A204.1 (cell line): Measurements from ENCODE around the gene ELMOD3.
A peak's percentile ranks its signal among the peaks of the same experiment; 100 is the strongest.
"Not testable (repeated sequence)": the region's sequence is repeated elsewhere in the genome, so short reads cannot be mapped to it uniquely, and the experiment has no call there.

Experiments used
- FAIRE-seq: peaks from 2 replicates; lab custom pipeline; 2012; peaks lifted over from hg19 to GRCh38; lab: Jason Lieb, UNC

The ELMOD3 gene

GRCh38 chr2:85354286-85355072 lies at the start of gene ELMOD3, which contains the start of gene RETSAT:
Gene ELMOD3 (plus strand): TSS chr2:85354769. CDS start chr2:85357199, 2,430 bp downstream.
Gene RETSAT (minus strand): TSS chr2:85354528. CDS start chr2:85354507, 21 bp downstream.
- peak; percentile 96 for FAIRE-seq

- no peak for FAIRE-seq
Measured at GRCh38 chr2:85307527-85307897, 47.1 kb upstream of the ELMOD3 start.

GRCh38 chr2:85308201-85308600 lies 46.4 kb upstream of the ELMOD3 start:
- no peak for FAIRE-seq

- no peak for FAIRE-seq
Measured at GRCh38 chr2:85308896-85309555, 45.5 kb upstream of the ELMOD3 start.

- no peak for FAIRE-seq
Measured at GRCh38 chr2:85309699-85310321, 44.8 kb upstream of the ELMOD3 start.

- no peak for FAIRE-seq
Measured at GRCh38 chr2:85310330-85310729, 44.2 kb upstream of the ELMOD3 start.

- FAIRE-seq: no peak
Measured at GRCh38 chr2:85312404-85312803, 42.2 kb upstream of the ELMOD3 start.

- FAIRE-seq: no peak
Measured at GRCh38 chr2:85314884-85315242, 39.7 kb upstream of the ELMOD3 start.

GRCh38 chr2:85315921-85316320 lies 38.6 kb upstream of the ELMOD3 start:
- not testable (repeated sequence) for FAIRE-seq

- FAIRE-seq: no peak
Measured at GRCh38 chr2:85318222-85319074, 36.1 kb upstream of the ELMOD3 start.

- no peak for FAIRE-seq
Measured at GRCh38 chr2:85319796-85320195, 34.8 kb upstream of the ELMOD3 start.

GRCh38 chr2:85323351-85323987 lies 31.1 kb upstream of the ELMOD3 start:
- no peak for FAIRE-seq

- FAIRE-seq: not testable (repeated sequence)
Measured at GRCh38 chr2:85323988-85324367, 30.6 kb upstream of the ELMOD3 start.

- no peak for FAIRE-seq
Measured at GRCh38 chr2:85324639-85325465, 29.7 kb upstream of the ELMOD3 start.

- no peak for FAIRE-seq
Measured at GRCh38 chr2:85325466-85325811, 29.1 kb upstream of the ELMOD3 start.

GRCh38 chr2:85326406-85327159 lies 28.0 kb upstream of the ELMOD3 start:
- no peak for FAIRE-seq

GRCh38 chr2:85327160-85327821 lies 27.3 kb upstream of the ELMOD3 start:
- no peak for FAIRE-seq

- no peak for FAIRE-seq
Measured at GRCh38 chr2:85327822-85328617, 26.5 kb upstream of the ELMOD3 start, which contains the start of gene TGOLN2. Gene TGOLN2 (minus strand): TSS chr2:85327989. CDS start chr2:85327962, 27 bp downstream.

GRCh38 chr2:85329181-85329651 lies 25.4 kb upstream of the ELMOD3 start:
- no peak for FAIRE-seq
